OCI-LY7 (cell line): ENCODE measurements around the gene JMJD4. TPM values are rescaled to one million over a fixed set of nuclear protein-coding genes. Genes with fewer than 3 reads are reported as not detected.

ENCODE experiments used
- BruUV-seq: library from RNA; stranded (reverse); fragments of 400-500 nt; replicated peaks from 2 replicates; lab custom pipeline; 2021; lab: Mats Ljungman, UMichigan
- CTCF ChIA-PET: fragments of 300-600 bp; sonication (Branson Sonifier 250); formaldehyde crosslinking; loops from one replicate; lab custom pipeline; 2022; ENCODE audit warnings: antibody characterized with exemption; ENCODE audit not compliant: unreplicated experiment; lab: Charles Lee
- POLR2A ChIA-PET: fragments of 300-600 bp; sonication (Branson Sonifier 250); formaldehyde crosslinking; loops from one replicate; lab custom pipeline; 2022; ENCODE audit warnings: antibody characterized with exemption; lab: Charles Lee
- DNase-seq: peaks from one replicate; pipeline ENCODE4 v3.0.0-alpha.2; 2015; ENCODE audit warnings: low spot score
- H2AFZ ChIP-seq: fragments of 200-600 bp; sonication (generic), shearing (Covaris generic); 2 replicates; pipeline ENCODE4 v1.6.1; 2014; ENCODE audit warnings: mild to moderate bottlenecking, antibody characterized with exemption, low read length, moderate library complexity
- H3K27ac ChIP-seq: fragments of 200-600 bp; sonication (generic); 2 replicates; pipeline ENCODE4 v1.5.1; 2014; ENCODE audit warnings: mixed run types, low read depth, mild to moderate bottlenecking, moderate library complexity, low read length, inconsistent platforms; ENCODE audit not compliant: poor library complexity, severe bottlenecking
- H3K36me3 ChIP-seq: fragments of 200-600 bp; sonication (generic); 2 replicates; pipeline ENCODE4 v1.6.1; 2014; ENCODE audit warnings: mild to moderate bottlenecking, antibody characterized with exemption, low read length, moderate library complexity, mixed read lengths; ENCODE audit not compliant: insufficient read depth
- H3K4me1 ChIP-seq: fragments of 200-600 bp; sonication (generic); 2 replicates; pipeline ENCODE4 v1.5.1; 2014; ENCODE audit warnings: mild to moderate bottlenecking, low read length; ENCODE audit not compliant: insufficient read depth, poor library complexity, severe bottlenecking
- H3K4me2 ChIP-seq: fragments of 200-600 bp; sonication (generic); 2 replicates; pipeline ENCODE4 v1.6.1; 2014; ENCODE audit warnings: mild to moderate bottlenecking, low read length
- H3K4me3 ChIP-seq: fragments of 200-600 bp; sonication (generic); 2 replicates; pipeline ENCODE4 v1.5.1; 2014; ENCODE audit warnings: mild to moderate bottlenecking, low read depth, low read length; ENCODE audit not compliant: poor library complexity, severe bottlenecking
- H3K79me2 ChIP-seq: fragments of 200-600 bp; sonication (generic); 2 replicates; pipeline ENCODE4 v1.6.1; 2016; ENCODE audit warnings: low read depth, mild to moderate bottlenecking, low read length, moderate library complexity, mixed read lengths; ENCODE audit not compliant: insufficient read depth
- H3K9me2 ChIP-seq: fragments of 200-600 bp; sonication (generic); 2 replicates; pipeline ENCODE4 v1.6.1; 2016; ENCODE audit warnings: mild to moderate bottlenecking, low read length, mixed read lengths; ENCODE audit not compliant: insufficient read depth
- H3K9me3 ChIP-seq: fragments of 200-600 bp; sonication (generic); 2 replicates; pipeline ENCODE4 v1.6.1; 2014; ENCODE audit warnings: mild to moderate bottlenecking, mixed run types, low read length, mixed read lengths
- H4K20me1 ChIP-seq: fragments of 200-600 bp; sonication (generic); 2 replicates; pipeline ENCODE4 v1.6.1; 2014; ENCODE audit warnings: mild to moderate bottlenecking, antibody characterized with exemption, low read length, moderate library complexity, mixed read lengths; ENCODE audit not compliant: insufficient read depth
- CTCF ChIP-seq: fragments of 200-600 bp; sonication (generic); conservative IDR thresholded peaks from 2 replicates; pipeline ENCODE4 v1.5.1; 2014; ENCODE audit warnings: mild to moderate bottlenecking, antibody characterized with exemption, low read length, moderate library complexity, mixed read lengths
- EZH2phosphoT487 ChIP-seq: fragments of 200-600 bp; sonication (generic); IDR thresholded peaks from 2 replicates; pipeline ENCODE4 v1.6.1; 2018; ENCODE audit warnings: low read depth, borderline replicate concordance, mild to moderate bottlenecking, mixed run types, antibody characterized with exemption, low read length, moderate library complexity, mixed read lengths
- intact Hi-C: fragments of 100-400 bp; cut with micrococcal nuclease; formaldehyde crosslinking; loops from one replicate; pipeline ENCODE4 v1.10.0; 2022; ENCODE audit not compliant: unreplicated experiment
- total RNA-seq, 2 experiments: library from RNA; depleted of rRNA in 1 of 2; stranded (reverse); fragments of >200 nt in 1 of 2; shearing (Covaris generic) in 1 of 2; gene quantifications; 2 replicates each; pipeline ENCODE4 v1.2.3, GENCODE V29; 2014 to 2022

The JMJD4 gene
- total RNA-seq, 2 experiments from 2014 or later = 27.8 to 41.8 TPM

DNA sequence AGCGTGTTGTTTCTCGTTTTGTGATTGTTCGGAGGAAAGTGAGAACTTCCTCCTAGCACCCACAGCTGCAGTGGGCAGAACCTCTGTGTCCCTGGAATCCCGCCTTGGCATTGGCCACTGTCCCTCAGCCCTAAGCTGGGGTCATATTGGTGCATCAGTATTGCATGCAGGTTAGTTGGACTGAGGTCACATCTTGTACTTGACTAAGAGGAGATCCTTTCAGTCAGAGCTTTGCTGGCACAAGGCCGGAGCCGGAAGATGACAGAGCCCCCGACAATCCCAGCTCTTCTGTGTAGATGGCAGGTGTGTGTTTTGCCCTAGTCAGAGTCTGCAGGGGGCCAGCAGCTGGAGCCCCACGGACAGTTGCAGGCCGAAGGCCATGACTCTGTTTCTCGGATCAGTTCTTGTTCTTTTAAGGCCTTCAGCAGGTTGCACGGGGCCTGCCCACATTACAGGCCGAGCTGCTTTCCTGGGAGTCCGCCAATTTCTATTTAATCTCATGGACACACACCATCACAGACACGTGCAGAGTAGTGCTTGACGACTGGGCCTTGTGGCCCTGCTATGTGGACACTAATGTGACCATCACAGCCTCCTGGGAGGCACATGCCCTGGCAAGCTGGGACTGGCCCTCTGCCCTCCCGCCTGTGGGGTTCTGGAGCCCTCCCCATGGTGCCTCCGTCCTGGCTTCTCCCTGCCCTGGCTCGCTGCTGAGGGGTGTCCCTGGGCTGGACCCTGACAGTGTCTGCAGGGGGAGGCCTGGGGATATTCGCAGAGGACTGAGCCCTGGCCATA, 15.0 kb upstream of the JMJD4 start:
- H3K27ac ChIP-seq = no peak overlapping the region
- intact Hi-C loops = no loop called here
- BruUV-seq = no TSS peak
- peaks cover 24% of the 10 kb centered on the region for H3K36me3 ChIP-seq
- H3K9me3 ChIP-seq = no peaks in the 10 kb centered on the region
- no peaks in the 10 kb centered on the region for H4K20me1 ChIP-seq
- DNase-seq = no peak
- no peak overlapping the region for H3K4me3 ChIP-seq
- H2AFZ ChIP-seq = no peak overlapping the region
- ChIA-PET CTCF (no interaction called here), POLR2A (interaction anchor here (0.7 kb wide), 1 partner anchor 89 kb away, joined by 3 read pairs; no protein-coding TSS in a partner anchor)
- H3K9me2 ChIP-seq = no peaks in the 10 kb centered on the region
- H3K79me2 ChIP-seq = no peaks in the 10 kb centered on the region
- H3K4me1 ChIP-seq = peaks cover 3% of the 10 kb centered on the region
- H3K4me2 ChIP-seq = no peak overlapping the region
- TF ChIP-seq CTCF (no peak), EZH2phosphoT487 (no peak)

GRCh38 chr1:227749225-227749624, 14.1 kb upstream of the JMJD4 start:
- intact Hi-C loops = no loop called here
- BruUV-seq = no TSS peak
- TF ChIP-seq CTCF (no peak), EZH2phosphoT487 (no peak)
- POLR2A ChIA-PET = interaction anchor here (0.7 kb wide), 1 partner anchor 90 kb away, joined by 3 read pairs; no protein-coding TSS in a partner anchor
- no peak overlapping the region for H3K4me2 ChIP-seq
- peaks cover 19% of the 10 kb centered on the region for H3K36me3 ChIP-seq
- no peaks in the 10 kb centered on the region for H3K9me2 ChIP-seq
- H3K4me1 ChIP-seq = peaks cover 6% of the 10 kb centered on the region
- no peaks in the 10 kb centered on the region for H3K79me2 ChIP-seq
- CTCF ChIA-PET = no interaction called here
- no peak overlapping the region for H3K27ac ChIP-seq
- no peaks in the 10 kb centered on the region for H3K9me3 ChIP-seq
- H2AFZ ChIP-seq = no peak overlapping the region
- no peak for DNase-seq
- no peaks in the 10 kb centered on the region for H4K20me1 ChIP-seq
- no peak overlapping the region for H3K4me3 ChIP-seq

GRCh38 chr1:227748496-227749182, 13.5 kb upstream of the JMJD4 start:
- no TSS peak for BruUV-seq
- peaks cover 19% of the 10 kb centered on the region for H3K36me3 ChIP-seq
- CTCF ChIA-PET = no interaction called here

More at GRCh38 chr1:227748496-227749182, 13.5 kb upstream of the JMJD4 start:
- intact Hi-C loops = no loop called here
- POLR2A ChIA-PET = no interaction called here
- no peak overlapping the region for H3K4me3 ChIP-seq
- H3K79me2 ChIP-seq = no peaks in the 10 kb centered on the region
- no peaks in the 10 kb centered on the region for H3K9me2 ChIP-seq
- H3K4me1 ChIP-seq = peaks cover 6% of the 10 kb centered on the region
- no peaks in the 10 kb centered on the region for H3K9me3 ChIP-seq
- no peaks in the 10 kb centered on the region for H4K20me1 ChIP-seq
- H3K27ac ChIP-seq = no peak overlapping the region
- H2AFZ ChIP-seq = no peak overlapping the region
- no peak for TF ChIP-seq EZH2phosphoT487
- no peak for TF ChIP-seq CTCF
- DNase-seq = no peak
- no peak overlapping the region for H3K4me2 ChIP-seq
